Limb (tissue), 2 donors: ENCODE results near the gene MAML3.

Source experiments
- DNase-seq, 2 donors: peaks; one replicate each; pipeline ENCODE4 v3.0.0-alpha.2; 2016; ENCODE audit errors: extremely low spot score in 2 of 2

MAML3 gene

GRCh38 chr4:139872274-139872673, 281.7 kb downstream of the MAML3 start:
- DNase-seq, result no peak

- no peak for DNase-seq
Measured at GRCh38 chr4:139869810-139870209, 284.2 kb downstream of the MAML3 start.

GRCh38 chr4:139866276-139866962, 287.6 kb downstream of the MAML3 start:
- DNase-seq, result no peak

GRCh38 chr4:139865537-139865936, 288.4 kb downstream of the MAML3 start:
- DNase-seq, result no peak

- DNase-seq, result no peak
Measured at GRCh38 chr4:139863531-139863930, 290.5 kb downstream of the MAML3 start.

- DNase-seq, result no peak
Measured at GRCh38 chr4:139861471-139861870, 292.5 kb downstream of the MAML3 start.

- DNase-seq, result no peak
Measured at GRCh38 chr4:139860435-139861024, 293.5 kb downstream of the MAML3 start.

- no peak for DNase-seq
Measured at GRCh38 chr4:139859876-139860275, 294.1 kb downstream of the MAML3 start.

- no peak for DNase-seq
Measured at GRCh38 chr4:139858436-139859205, 295.4 kb downstream of the MAML3 start.

GRCh38 chr4:139857977-139858376, 296.0 kb downstream of the MAML3 start:
- DNase-seq, result no peak

- DNase-seq, result no peak
Measured at GRCh38 chr4:139857021-139857420, 297.0 kb downstream of the MAML3 start.

- no peak for DNase-seq
Measured at GRCh38 chr4:139854668-139855403, 299.1 kb downstream of the MAML3 start.

GRCh38 chr4:139853309-139853708, 300.7 kb downstream of the MAML3 start:
- no peak for DNase-seq

- no peak for DNase-seq
Measured at GRCh38 chr4:139852612-139853269, 301.2 kb downstream of the MAML3 start.

GRCh38 chr4:139851639-139852038, 302.3 kb downstream of the MAML3 start:
- no peak for DNase-seq

GRCh38 chr4:139851133-139851532, 302.9 kb downstream of the MAML3 start:
- no peak for DNase-seq

- no peak for DNase-seq
Measured at GRCh38 chr4:139849219-139849618, 304.8 kb downstream of the MAML3 start.

GRCh38 chr4:139848028-139848427, 306.0 kb downstream of the MAML3 start:
- DNase-seq, result no peak

GRCh38 chr4:139847602-139848001, 306.4 kb downstream of the MAML3 start:
- DNase-seq, result no peak

- DNase-seq, result no peak
Measured at GRCh38 chr4:139846766-139847165, 307.2 kb downstream of the MAML3 start.

GRCh38 chr4:139845453-139846093, 308.4 kb downstream of the MAML3 start:
- no peak for DNase-seq
